HG03575 (cell line): ENCODE results near the gene NUP188.

Experiments used
- ATAC-seq: cut with Tn5 transposase; IDR thresholded peaks from one replicate; pipeline ENCODE4 v1.9.1; 2021; ENCODE audit not compliant: unreplicated experiment, insufficient number of reproducible peaks, low FRiP score; ENCODE audit errors: extremely low read depth

NUP188 gene

DNA sequence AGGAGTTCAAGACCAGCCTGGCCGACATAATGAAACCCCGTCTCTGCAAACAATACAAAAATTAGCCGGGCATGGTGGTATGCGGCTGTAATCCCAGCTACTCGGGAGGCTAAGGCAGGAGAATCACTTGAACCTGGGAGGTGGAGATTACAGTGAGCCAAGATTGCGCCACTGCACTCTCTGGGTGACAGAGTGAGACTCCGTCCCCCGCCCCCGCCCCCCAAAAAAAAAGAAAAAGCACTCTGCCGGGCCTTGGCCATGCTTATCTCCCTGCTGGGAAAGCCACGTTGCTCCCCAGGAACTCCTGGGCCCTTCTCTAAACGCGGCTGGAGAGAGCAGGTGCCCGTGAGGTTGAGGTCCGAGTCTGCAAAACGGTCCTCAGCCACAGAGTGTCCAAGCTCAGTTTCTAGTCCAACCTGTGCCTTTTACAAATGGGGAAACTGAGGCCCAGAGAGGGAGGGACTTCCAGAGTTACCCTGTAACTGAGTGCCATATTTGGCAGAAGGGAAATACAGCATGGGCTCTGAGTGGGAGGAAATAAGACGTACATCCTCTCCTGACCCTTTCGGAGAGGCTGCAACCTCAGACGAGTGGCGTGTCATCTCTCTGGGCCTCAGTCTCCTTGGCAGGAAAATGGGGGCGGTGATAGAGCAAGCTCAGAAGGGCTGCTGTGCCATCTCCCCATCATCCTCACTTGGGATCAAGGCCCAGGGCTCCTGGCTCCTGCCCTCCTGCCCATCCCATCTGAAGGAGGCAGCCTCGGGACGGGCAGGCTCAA lies 33.3 kb upstream of the NUP188 start:
- no peak for ATAC-seq

DNA sequence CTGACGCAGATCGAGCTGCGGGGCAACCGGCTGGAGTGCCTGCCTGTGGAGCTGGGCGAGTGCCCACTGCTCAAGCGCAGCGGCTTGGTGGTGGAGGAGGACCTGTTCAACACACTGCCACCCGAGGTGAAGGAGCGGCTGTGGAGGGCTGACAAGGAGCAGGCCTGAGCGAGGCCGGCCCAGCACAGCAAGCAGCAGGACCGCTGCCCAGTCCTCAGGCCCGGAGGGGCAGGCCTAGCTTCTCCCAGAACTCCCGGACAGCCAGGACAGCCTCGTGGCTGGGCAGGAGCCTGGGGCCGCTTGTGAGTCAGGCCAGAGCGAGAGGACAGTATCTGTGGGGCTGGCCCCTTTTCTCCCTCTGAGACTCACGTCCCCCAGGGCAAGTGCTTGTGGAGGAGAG lies 31.3 kb upstream of the NUP188 start:
- no peak for ATAC-seq

GRCh38 chr9:128916745-128917144 lies 30.8 kb upstream of the NUP188 start:
- no peak for ATAC-seq

DNA sequence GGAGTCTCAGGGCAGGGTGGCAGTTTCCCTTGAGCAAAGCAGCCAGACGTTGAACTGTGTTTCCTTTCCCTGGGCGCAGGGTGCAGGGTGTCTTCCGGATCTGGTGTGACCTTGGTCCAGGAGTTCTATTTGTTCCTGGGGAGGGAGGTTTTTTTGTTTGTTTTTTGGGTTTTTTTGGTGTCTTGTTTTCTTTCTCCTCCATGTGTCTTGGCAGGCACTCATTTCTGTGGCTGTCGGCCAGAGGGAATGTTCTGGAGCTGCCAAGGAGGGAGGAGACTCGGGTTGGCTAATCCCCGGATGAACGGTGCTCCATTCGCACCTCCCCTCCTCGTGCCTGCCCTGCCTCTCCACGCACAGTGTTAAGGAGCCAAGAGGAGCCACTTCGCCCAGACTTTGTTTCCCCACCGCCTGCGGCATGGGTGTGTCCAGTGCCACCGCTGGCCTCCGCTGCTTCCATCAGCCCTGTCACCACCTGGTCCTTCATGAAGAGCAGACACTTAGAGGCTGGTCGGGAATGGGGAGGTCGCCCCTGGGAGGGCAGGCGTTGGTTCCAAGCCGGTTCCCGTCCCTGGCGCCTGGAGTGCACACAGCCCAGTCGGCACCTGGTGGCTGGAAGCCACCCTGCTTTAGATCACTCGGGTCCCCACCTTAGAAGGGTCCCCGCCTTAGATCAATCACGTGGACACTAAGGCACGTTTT lies 30.2 kb upstream of the NUP188 start:
- ATAC-seq, result no peak

GRCh38 chr9:128918921-128919320 lies 28.6 kb upstream of the NUP188 start:
- ATAC-seq, result no peak

- ATAC-seq, result no peak
Measured at GRCh38 chr9:128919402-128920089, 28.0 kb upstream of the NUP188 start.

GRCh38 chr9:128920381-128921058 lies 27.0 kb upstream of the NUP188 start, which contains the start of gene PHYHD1:
Gene PHYHD1 (plus strand): TSS chr9:128920982. CDS start chr9:128922324, 1,342 bp downstream.
- ATAC-seq, result no peak

- no peak for ATAC-seq
Measured at GRCh38 chr9:128921881-128922763, 25.4 kb upstream of the NUP188 start.

GRCh38 chr9:128923493-128923883 lies 24.0 kb upstream of the NUP188 start:
- ATAC-seq, result no peak

DNA sequence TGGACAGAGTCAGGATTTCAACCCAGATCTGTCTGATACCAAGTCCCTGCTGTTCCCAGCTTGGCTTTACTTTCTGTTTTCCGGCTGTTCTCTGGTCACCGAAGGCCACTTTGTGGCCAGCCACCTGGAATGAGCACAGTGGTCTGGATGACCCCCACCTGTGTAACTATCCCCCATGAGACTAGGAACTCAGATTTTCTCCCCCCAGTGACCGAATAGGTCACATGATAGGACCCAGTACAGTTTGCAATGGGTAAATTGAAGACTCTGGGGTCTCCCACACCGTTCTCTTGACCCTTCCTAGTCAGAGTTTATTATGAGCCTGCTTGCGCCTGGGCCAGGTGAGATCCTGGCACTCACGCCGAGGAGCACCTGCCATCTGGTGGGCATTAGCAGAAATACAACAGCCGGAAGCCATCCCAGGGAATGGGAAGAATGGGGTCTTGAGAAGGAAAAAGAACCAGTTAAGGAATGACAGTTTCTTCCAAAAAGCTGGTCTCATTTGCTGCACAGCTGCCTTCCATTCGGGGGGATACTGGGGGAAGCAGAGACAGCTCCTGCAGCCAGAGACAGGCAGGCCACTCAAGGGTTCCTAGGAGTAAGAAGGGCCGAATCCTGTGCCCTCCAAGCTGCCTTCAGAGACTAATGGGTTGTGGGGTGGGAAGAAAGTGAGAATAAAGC lies 19.6 kb upstream of the NUP188 start:
- ATAC-seq, result no peak

DNA sequence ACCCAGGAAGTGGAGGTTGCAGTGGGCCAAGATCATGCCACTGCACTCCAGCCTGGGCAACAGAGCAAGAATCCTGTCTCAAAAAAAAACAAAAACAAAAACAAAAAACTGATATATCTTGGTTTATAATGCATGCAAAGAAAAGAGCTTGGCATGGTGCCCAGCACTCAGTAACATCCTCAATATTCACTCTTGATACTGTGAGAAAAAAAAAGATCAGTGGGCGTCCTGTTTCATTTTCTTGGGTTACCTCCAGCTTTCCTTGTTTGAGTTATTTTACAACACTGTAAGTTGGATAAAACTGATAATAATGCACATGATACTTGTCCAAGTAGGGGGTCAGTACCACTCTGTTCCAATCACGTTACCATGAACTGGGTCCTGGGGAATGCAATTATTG lies 18.9 kb upstream of the NUP188 start:
- no peak for ATAC-seq

DNA sequence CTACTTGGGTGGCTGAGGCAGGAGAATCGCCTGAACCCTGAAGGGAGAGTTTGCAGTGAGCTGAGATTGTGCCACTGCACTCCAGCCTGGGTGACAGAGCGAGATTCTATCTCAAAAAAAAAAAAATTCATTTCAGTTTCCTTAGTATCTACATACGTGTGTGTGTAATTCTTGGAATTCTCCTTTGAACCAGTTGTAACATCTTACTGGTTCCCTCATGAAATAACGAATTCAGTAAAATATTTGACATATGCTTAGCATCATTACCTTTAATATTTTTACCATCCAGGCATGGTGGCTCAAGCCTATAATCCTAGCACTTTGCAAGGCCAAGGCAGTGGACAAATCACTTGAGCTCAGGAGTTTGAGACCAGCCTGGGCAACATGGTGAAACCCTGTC lies 17.9 kb upstream of the NUP188 start:
- ATAC-seq, result no peak

DNA sequence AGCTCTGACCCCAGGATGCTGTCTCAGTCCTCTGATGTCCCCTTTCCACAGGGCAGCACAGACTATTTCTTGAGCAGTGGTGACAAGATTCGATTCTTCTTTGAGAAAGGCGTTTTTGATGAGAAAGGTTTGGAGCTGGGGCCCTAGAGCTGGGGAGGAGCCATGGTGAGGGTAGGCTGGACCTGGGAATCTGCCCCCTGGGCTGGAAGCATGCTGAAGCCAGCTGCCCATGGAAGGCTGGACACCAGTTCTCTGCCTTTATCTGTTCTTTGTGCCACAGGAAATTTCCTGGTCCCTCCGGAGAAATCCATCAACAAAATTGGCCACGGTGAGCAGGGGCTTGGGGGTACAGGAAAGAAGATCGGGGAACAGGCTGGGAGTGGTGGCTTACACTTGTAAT lies 13.8 kb upstream of the NUP188 start:
- no peak for ATAC-seq

DNA sequence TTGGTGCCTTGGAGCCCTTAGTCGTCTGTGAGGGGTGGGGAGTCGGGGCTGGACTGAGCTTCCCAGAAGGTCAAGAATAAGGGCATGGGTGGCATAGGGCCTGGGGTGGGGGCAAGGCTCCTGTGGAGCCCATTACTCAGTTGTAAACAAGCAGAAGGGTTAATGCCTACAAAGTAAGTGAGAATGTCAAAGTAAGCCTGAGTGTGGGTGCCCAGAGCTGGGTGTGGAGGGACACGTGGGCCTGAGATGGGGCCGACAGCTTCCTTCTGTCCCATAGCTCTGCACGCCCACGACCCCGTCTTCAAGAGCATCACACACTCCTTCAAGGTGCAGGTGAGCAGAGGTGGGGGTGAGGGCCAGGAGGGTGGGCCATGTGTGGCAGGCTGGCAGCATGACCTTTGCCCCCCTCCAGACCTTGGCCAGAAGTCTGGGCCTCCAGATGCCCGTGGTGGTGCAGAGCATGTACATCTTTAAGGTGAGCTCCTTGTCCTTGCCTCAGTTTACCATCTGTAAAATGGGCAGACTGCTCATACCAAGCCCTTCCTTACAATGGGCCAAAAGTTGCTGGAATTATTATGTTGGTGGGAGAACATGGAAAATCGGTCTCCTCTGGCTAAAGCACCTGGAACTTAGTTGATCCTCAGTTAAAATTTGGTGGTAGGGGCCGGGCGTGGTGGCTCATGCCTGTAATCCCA lies 11.2 kb upstream of the NUP188 start:
- ATAC-seq, result no peak

GRCh38 chr9:128937310-128938165 lies 10.0 kb upstream of the NUP188 start:
- ATAC-seq, result no peak

GRCh38 chr9:128940271-128940921 lies 7.1 kb upstream of the NUP188 start:
- ATAC-seq, result no peak
